Osteoblast (primary cell): ENCODE results near the gene CRYBA1. TPM values are rescaled to one million over a fixed set of nuclear protein-coding genes. Genes with fewer than 3 reads are reported as not detected.

Source experiments
- DNase-seq: peaks from one replicate; pipeline ENCODE4 v3.0.0; 2011; ENCODE audit warnings: low spot score, mixed read lengths; ENCODE audit not compliant: insufficient read length; ENCODE audit errors: missing footprints
- H2AFZ ChIP-seq: 2 replicates; pipeline ENCODE4 v1.6.0; 2011; ENCODE audit warnings: mild to moderate bottlenecking, low read length
- H3K27ac ChIP-seq: 2 replicates; pipeline ENCODE4 v1.5.1; 2011; ENCODE audit warnings: mild to moderate bottlenecking, low read depth, low read length, moderate library complexity
- H3K27me3 ChIP-seq: 2 replicates; pipeline ENCODE4 v1.6.0; 2012; ENCODE audit warnings: mild to moderate bottlenecking, control low read depth, inconsistent platforms, low read length, moderate library complexity; ENCODE audit not compliant: insufficient read depth
- H3K36me3 ChIP-seq: 2 replicates; pipeline ENCODE4 v1.5.1; 2011; ENCODE audit warnings: mild to moderate bottlenecking, low read length, control low read depth, moderate library complexity; ENCODE audit not compliant: insufficient read depth
- H3K4me1 ChIP-seq: 2 replicates; pipeline ENCODE4 v1.5.1; 2011; ENCODE audit warnings: mild to moderate bottlenecking, low read length, control low read depth, moderate library complexity; ENCODE audit not compliant: insufficient read depth
- H3K4me2 ChIP-seq: 2 replicates; pipeline ENCODE4 v1.6.0; 2011; ENCODE audit warnings: mild to moderate bottlenecking, low read length; ENCODE audit not compliant: insufficient read depth
- H3K4me3 ChIP-seq: fragments of 200-600 bp; sonication (generic); 3 replicates; pipeline ENCODE4 v1.5.1; 2012; ENCODE audit warnings: mild to moderate bottlenecking, low read length, inconsistent platforms; ENCODE audit not compliant: insufficient read depth
- H3K79me2 ChIP-seq: 2 replicates; pipeline ENCODE4 v1.6.0; 2012; ENCODE audit warnings: mild to moderate bottlenecking, low read length, control low read depth, inconsistent platforms; ENCODE audit not compliant: insufficient read depth
- H3K9me3 ChIP-seq: 2 replicates; pipeline ENCODE4 v1.5.1; 2011; ENCODE audit warnings: low read depth, low read length, control low read depth
- H4K20me1 ChIP-seq: 2 replicates; pipeline ENCODE4 v1.6.0; 2012; ENCODE audit warnings: mild to moderate bottlenecking, low read length, control low read depth; ENCODE audit not compliant: insufficient read depth
- total RNA-seq: library from RNA; depleted of rRNA; stranded (reverse); fragments of >200 nt; gene quantifications from 2 replicates; pipeline ENCODE4 v1.2.3, GENCODE V29; 2012
- TF ChIP-seq, protein P1 (sequence below): IDR thresholded peaks from 2 replicates; pipeline ENCODE4 v1.5.1; 2011; ENCODE audit warnings: mild to moderate bottlenecking, low read depth, low read length, moderate library complexity; ENCODE audit errors: extremely low read depth

The CRYBA1 gene
- total RNA-seq, 1 donor = not detected

DNA sequence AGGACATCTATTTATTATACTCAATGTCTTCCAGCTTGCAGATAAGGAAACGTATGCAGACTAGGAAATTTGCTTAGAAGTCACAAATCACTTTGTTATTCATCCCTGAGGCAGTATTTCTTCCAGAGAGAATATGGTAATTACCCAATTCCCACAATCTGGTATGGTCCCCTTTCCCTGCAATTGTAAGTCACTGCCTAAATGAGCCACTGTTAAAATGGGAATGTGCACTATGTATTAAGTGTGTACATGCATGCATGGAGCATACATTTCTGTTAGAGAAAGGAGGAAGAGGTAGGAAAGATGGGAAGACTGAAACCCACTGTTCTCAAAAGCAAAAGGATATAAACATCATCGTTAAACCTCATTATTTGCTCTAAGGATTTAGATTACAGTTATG is 37.3 kb downstream of the CRYBA1 start:
- Histone ChIP-seq H3K27me3 (no peaks in the 10 kb centered on the region), H4K20me1 (peaks cover 85% of the 10 kb centered on the region), H3K79me2 (peaks cover 98% of the 10 kb centered on the region), H3K9me3 (no peaks in the 10 kb centered on the region), H3K4me2 (no peak overlapping the region), H3K27ac (no peak overlapping the region), H3K4me1 (peaks cover 8% of the 10 kb centered on the region), H3K4me3 (no peak overlapping the region), H3K36me3 (peaks cover 72% of the 10 kb centered on the region), H2AFZ (no peak overlapping the region)
- peak; percentile 52 for DNase-seq
- TF ChIP-seq, protein P1, sequence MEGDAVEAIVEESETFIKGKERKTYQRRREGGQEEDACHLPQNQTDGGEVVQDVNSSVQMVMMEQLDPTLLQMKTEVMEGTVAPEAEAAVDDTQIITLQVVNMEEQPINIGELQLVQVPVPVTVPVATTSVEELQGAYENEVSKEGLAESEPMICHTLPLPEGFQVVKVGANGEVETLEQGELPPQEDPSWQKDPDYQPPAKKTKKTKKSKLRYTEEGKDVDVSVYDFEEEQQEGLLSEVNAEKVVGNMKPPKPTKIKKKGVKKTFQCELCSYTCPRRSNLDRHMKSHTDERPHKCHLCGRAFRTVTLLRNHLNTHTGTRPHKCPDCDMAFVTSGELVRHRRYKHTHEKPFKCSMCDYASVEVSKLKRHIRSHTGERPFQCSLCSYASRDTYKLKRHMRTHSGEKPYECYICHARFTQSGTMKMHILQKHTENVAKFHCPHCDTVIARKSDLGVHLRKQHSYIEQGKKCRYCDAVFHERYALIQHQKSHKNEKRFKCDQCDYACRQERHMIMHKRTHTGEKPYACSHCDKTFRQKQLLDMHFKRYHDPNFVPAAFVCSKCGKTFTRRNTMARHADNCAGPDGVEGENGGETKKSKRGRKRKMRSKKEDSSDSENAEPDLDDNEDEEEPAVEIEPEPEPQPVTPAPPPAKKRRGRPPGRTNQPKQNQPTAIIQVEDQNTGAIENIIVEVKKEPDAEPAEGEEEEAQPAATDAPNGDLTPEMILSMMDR = no peak

DNA sequence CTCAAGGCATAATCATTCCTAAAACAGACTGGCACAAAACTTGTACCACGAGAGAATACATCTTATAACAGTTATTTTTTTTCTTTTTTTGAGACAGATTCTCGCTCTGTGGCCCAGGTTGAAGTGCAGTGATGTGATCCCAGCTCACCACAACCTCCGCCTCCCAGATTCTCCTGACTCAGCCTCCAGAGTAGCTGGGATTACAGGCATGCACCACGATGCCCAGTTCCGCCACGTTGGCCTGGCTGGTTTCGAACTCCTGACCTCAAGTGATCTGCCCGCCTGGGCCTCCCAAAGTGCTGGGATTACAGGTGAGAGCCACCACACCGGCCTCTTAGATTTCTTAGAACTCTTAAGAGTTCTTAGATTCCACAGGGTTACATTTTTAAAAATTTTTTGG is 43.2 kb downstream of the CRYBA1 start:
- Histone ChIP-seq H3K4me2 (peak overlapping the region; percentile 6), H3K4me1 (peaks cover 33% of the 10 kb centered on the region), H3K27ac (no peak overlapping the region), H3K27me3 (no peaks in the 10 kb centered on the region), H2AFZ (no peak overlapping the region), H4K20me1 (peaks cover 75% of the 10 kb centered on the region), H3K36me3 (peaks cover 45% of the 10 kb centered on the region), H3K79me2 (peaks cover 87% of the 10 kb centered on the region), H3K4me3 (no peak overlapping the region), H3K9me3 (no peaks in the 10 kb centered on the region)
- DNase-seq = no peak
- TF ChIP-seq, protein P1 = no peak

- peak overlapping the region; percentile 74 for H3K27ac ChIP-seq
- no peaks in the 10 kb centered on the region for H3K9me3 ChIP-seq
- H3K36me3 ChIP-seq = peaks cover 31% of the 10 kb centered on the region
- peak; percentile 96 for DNase-seq
- peaks cover 66% of the 10 kb centered on the region for H4K20me1 ChIP-seq
- H3K4me3 ChIP-seq = peak overlapping the region; percentile 98
- peaks cover 73% of the 10 kb centered on the region for H3K79me2 ChIP-seq
- TF ChIP-seq, protein P1 = peak; percentile 71
- peak overlapping the region; percentile 78 for H3K4me2 ChIP-seq
- H3K4me1 ChIP-seq = peaks cover 28% of the 10 kb centered on the region
- no peak overlapping the region for H2AFZ ChIP-seq
- no peaks in the 10 kb centered on the region for H3K27me3 ChIP-seq
Measured at GRCh38 chr17:29291163-29291752, 44.6 kb downstream of the CRYBA1 start.

DNA sequence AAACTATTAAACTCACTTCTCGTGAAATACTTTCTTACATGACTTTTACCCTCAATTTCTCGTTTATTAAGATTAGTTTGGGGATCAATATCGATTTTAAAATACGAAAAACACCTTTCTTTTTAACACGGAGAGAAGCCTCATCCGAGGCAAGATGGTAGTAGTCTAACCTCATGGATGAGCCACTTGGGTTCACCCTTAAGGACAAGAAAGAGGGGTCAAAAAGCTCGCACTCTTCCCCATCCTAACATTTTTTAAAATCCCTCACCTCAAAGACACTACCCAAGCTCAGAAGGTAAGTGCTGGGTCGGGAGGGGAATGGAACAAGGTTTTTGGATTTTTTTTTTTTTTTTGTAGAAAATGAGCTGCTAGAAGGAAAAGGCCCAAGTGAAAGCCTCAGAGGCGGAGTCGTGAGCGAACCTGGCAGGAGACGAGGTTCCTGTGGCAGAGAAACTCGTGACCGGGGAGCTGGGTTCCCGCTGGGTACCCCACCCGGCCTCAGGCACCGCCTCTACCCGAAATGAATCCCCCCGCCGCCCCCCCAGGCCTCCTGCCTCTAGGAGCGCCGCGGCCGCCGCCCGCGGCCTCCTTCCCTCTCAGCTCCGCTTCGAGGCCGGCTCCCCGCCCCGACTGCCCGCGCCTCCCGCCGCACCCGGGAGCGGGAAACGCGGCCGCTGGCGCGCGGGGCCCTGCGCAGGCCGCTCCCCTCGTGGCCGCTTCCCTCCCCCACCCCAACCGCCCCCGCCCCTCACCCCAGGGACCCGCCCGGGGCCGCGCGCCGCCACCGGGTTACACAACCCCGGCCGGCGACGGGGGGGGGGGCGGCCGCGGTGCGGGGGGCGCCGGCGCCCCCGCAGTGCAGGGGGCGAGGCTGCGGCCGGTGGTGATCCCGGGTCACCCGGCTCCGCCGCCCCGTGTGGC is 45.7 kb downstream of the CRYBA1 start:
- Histone ChIP-seq H2AFZ (no peak overlapping the region), H3K27ac (peak overlapping the region; percentile 77), H3K4me1 (peaks cover 25% of the 10 kb centered on the region), H3K36me3 (peaks cover 20% of the 10 kb centered on the region), H3K27me3 (no peaks in the 10 kb centered on the region), H3K4me3 (peak overlapping the region; percentile 98), H3K9me3 (no peaks in the 10 kb centered on the region), H3K4me2 (peak overlapping the region; percentile 78), H3K79me2 (peaks cover 62% of the 10 kb centered on the region), H4K20me1 (peaks cover 55% of the 10 kb centered on the region)
- peak; percentile 90 for DNase-seq
- TF ChIP-seq, protein P1 = no peak
